HCT116 (cell line): Measurements from ENCODE around the gene HERC2. TPM values are rescaled to one million over a fixed set of nuclear protein-coding genes. Genes with fewer than 3 reads are reported as not detected.

Source experiments
- ATAC-seq: fragments of 200-7000 bp; cut with Tn5 transposase; 2 replicates; pipeline ENCODE4 v1.9.1; 2020; ENCODE audit warnings: mild to moderate bottlenecking, moderate library complexity
- BruUV-seq: library from RNA; stranded (reverse); fragments of 400-500 nt; replicated peaks from 2 replicates; lab custom pipeline; 2021; lab: Mats Ljungman, UMichigan
- CTCF ChIA-PET: fragments of 300-600 bp; sonication (Branson Sonifier 250); formaldehyde crosslinking; loops from one replicate; lab custom pipeline; 2021; ENCODE audit warnings: antibody characterized with exemption; lab: Charles Lee
- POLR2A ChIA-PET: fragments of 300-600, 350-600 bp; sonication (Branson Sonifier 250); formaldehyde crosslinking; loops from one replicate; lab custom pipeline; 2021; ENCODE audit warnings: antibody characterized with exemption; lab: Charles Lee
- RAD21 ChIA-PET, 2 experiments: fragments of 300-600 bp; sonication (Branson Sonifier 250); formaldehyde crosslinking; loops; one replicate each; lab custom pipeline; 2023; ENCODE audit warnings: low total read pairs in 2 of 2; ENCODE audit not compliant: uncharacterized antibody in 2 of 2, unreplicated experiment in 2 of 2, low non-redundant PET in 1 of 2; lab: Charles Lee
- DNase-seq: peaks from one replicate; pipeline ENCODE4 v3.0.0-alpha.2; 2010; ENCODE audit warnings: low read depth, low spot score
- H2AFZ ChIP-seq: fragments of 200-600 bp; shearing (Covaris generic), sonication (generic); 2 replicates; pipeline ENCODE4 v1.6.1; 2017; ENCODE audit warnings: low read depth, mixed run types, mixed read lengths, antibody characterized with exemption, low read length; ENCODE audit not compliant: poor library complexity, severe bottlenecking
- H3K27ac ChIP-seq: 2 replicates; pipeline ENCODE4 v1.5.1; 2012; ENCODE audit warnings: low read depth, low read length
- H3K27me3 ChIP-seq: fragments of 200-600 bp; sonication (generic); 2 replicates; pipeline ENCODE4 v1.6.1; 2016; ENCODE audit warnings: mixed run types, low read length, mixed read lengths; ENCODE audit not compliant: insufficient read depth
- H3K36me3 ChIP-seq, 2 experiments: fragments of 200-500 bp in 1 of 2; fragments of 200-600 bp in 1 of 2; sonication (Bioruptor generic) in 1 of 2; sonication (generic) in 1 of 2; 2 replicates each; pipeline versions ENCODE4 v1.5.1 to v1.6.1; 2014 to 2016; ENCODE audit warnings: low read length in 2 of 2, inconsistent platforms in 1 of 2, mixed read lengths in 1 of 2, mixed run types in 1 of 2; ENCODE audit not compliant: insufficient read depth in 2 of 2, control insufficient read depth in 1 of 2
- H3K4me1 ChIP-seq, 2 experiments: fragments of 200-600 bp in 1 of 2; sonication (generic) in 1 of 2; 2 replicates each; pipeline versions ENCODE4 v1.5.1 to v1.6.1; 2012 to 2017; ENCODE audit warnings: low read length in 2 of 2, inconsistent platforms in 1 of 2, mild to moderate bottlenecking in 1 of 2, mixed read lengths in 1 of 2, mixed run types in 1 of 2, moderate library complexity in 1 of 2; ENCODE audit not compliant: insufficient read depth in 2 of 2, control insufficient read depth in 1 of 2
- H3K4me2 ChIP-seq: fragments of 200-600 bp; sonication (generic); 2 replicates; pipeline ENCODE4 v1.6.1; 2017; ENCODE audit warnings: mixed run types, low read length, mixed read lengths
- H3K4me3 ChIP-seq, 2 experiments: fragments of 200-600 bp in 1 of 2; sonication (generic) in 1 of 2; replicated peaks in 1 of 2; 2 replicates each; pipeline ENCODE4 v1.5.1; 2011 to 2016; ENCODE audit warnings: low read length in 2 of 2, control low read depth in 1 of 2, low read depth in 1 of 2, mild to moderate bottlenecking in 1 of 2, mixed read lengths in 1 of 2, mixed run types in 1 of 2
- H3K79me2 ChIP-seq: fragments of 200-600 bp; sonication (generic); 2 replicates; pipeline ENCODE4 v1.6.1; 2017; ENCODE audit warnings: mild to moderate bottlenecking, mixed run types, low read length, moderate library complexity, mixed read lengths; ENCODE audit not compliant: insufficient read depth
- H3K9ac ChIP-seq: fragments of 200-600 bp; sonication (generic); 2 replicates; pipeline ENCODE4 v1.6.1; 2016; ENCODE audit warnings: low read length, mixed read lengths
- H3K9me2 ChIP-seq: fragments of 200-600 bp; sonication (generic), shearing (Covaris generic); 2 replicates; pipeline ENCODE4 v1.6.1; 2017; ENCODE audit warnings: mixed run types, mild to moderate bottlenecking, moderate library complexity; ENCODE audit not compliant: insufficient read depth
- H3K9me3 ChIP-seq, 2 experiments: fragments of 200-500 bp in 1 of 2; fragments of 200-600 bp in 1 of 2; sonication (Bioruptor generic) in 1 of 2; sonication (generic) in 1 of 2; 2 replicates each; pipeline ENCODE4 v1.6.1; 2014 to 2017; ENCODE audit warnings: low read length in 2 of 2, mixed read lengths in 2 of 2, inconsistent platforms in 1 of 2, low read depth in 1 of 2, mild to moderate bottlenecking in 1 of 2, mixed run types in 1 of 2, moderate library complexity in 1 of 2; ENCODE audit not compliant: control insufficient read depth in 1 of 2, insufficient read depth in 1 of 2
- H4K20me1 ChIP-seq: fragments of 200-600 bp; sonication (generic), shearing (Covaris generic); 2 replicates; pipeline ENCODE4 v1.6.1; 2017; ENCODE audit warnings: mixed run types, mild to moderate bottlenecking, moderate library complexity; ENCODE audit not compliant: insufficient read depth
- CEBPB ChIP-seq: IDR thresholded peaks from 2 replicates; pipeline ENCODE4 v1.6.1; 2012; ENCODE audit warnings: low read depth
- CTCF ChIP-seq, 3 experiments: fragments of 200-600 bp in 1 of 3; sonication (generic) in 1 of 3; IDR thresholded peaks in 2 of 3; conservative IDR thresholded peaks in 1 of 3; 2 replicates each; pipeline ENCODE4 v1.5.1; 2012 to 2017; ENCODE audit warnings: low read depth in 2 of 3, low read length in 2 of 3, antibody characterized with exemption in 1 of 3, borderline replicate concordance in 1 of 3, control low read depth in 1 of 3, mild to moderate bottlenecking in 1 of 3, mixed read lengths in 1 of 3, mixed run types in 1 of 3, moderate library complexity in 1 of 3; ENCODE audit not compliant: insufficient read depth in 1 of 3
- ELF1 ChIP-seq: IDR thresholded peaks from 2 replicates; pipeline ENCODE4 v1.6.1; 2012; ENCODE audit warnings: low read depth, borderline replicate concordance
- EZH2phosphoT487 ChIP-seq: fragments of 200-600 bp; IDR thresholded peaks from 2 replicates; pipeline ENCODE4 v1.6.1; 2018; ENCODE audit warnings: antibody characterized with exemption, borderline replicate concordance
- POLR2A ChIP-seq: IDR thresholded peaks from 2 replicates; pipeline ENCODE4 v1.7.0; 2011; ENCODE audit warnings: borderline replicate concordance; ENCODE audit not compliant: insufficient read depth, insufficient read length; ENCODE audit errors: extremely low read depth
- REST ChIP-seq: IDR thresholded peaks from 2 replicates; pipeline ENCODE4 v1.6.1; 2012; ENCODE audit warnings: low read depth
- SP1 ChIP-seq: IDR thresholded peaks from 2 replicates; pipeline ENCODE4 v1.6.1; 2012; ENCODE audit warnings: low read depth
- SRF ChIP-seq: IDR thresholded peaks from 2 replicates; pipeline ENCODE4 v1.6.1; 2012; ENCODE audit warnings: low read depth
- intact Hi-C: fragments of 100-400 bp; cut with micrococcal nuclease; formaldehyde crosslinking; loops from 2 replicates; pipeline ENCODE4 v1.10.0; 2022
- total RNA-seq: library from RNA; stranded (reverse); gene quantifications from one replicate; pipeline ENCODE4 v1.2.1, GENCODE V29; 2021; ENCODE audit not compliant: unreplicated experiment
- TF ChIP-seq, protein P1 (sequence below): IDR thresholded peaks from 2 replicates; pipeline ENCODE4 v1.6.1; 2012

The HERC2 gene
- total RNA-seq, 1 experiment from 2014 or later: 55.5 TPM

GRCh38 chr15:28084547-28084946 is 237.4 kb downstream of the HERC2 start (continued):
- no peak for TF ChIP-seq CTCF (IDR thresholded peaks at IDR 0.05 in 2 of 3, conservative IDR thresholded peaks at IDR 0.05 in 1 of 3; ENCODE audit: borderline replicate concordance in 1 of 3, insufficient read depth in 1 of 3, low read depth in 2 of 3, low read length in 2 of 3)

- H3K4me3 ChIP-seq: no peak overlapping the region
- H3K9me3 ChIP-seq: no peaks in the 10 kb centered on the region
- CTCF ChIA-PET: interaction anchor here (0.7 kb wide), 1 partner anchor 10 kb away, joined by 3 read pairs; no protein-coding TSS in a partner anchor
- no peaks in the 10 kb centered on the region for H3K9me2 ChIP-seq
- no peaks in the 10 kb centered on the region for H4K20me1 ChIP-seq
- no peaks in the 10 kb centered on the region for H3K79me2 ChIP-seq
- no peaks in the 10 kb centered on the region for H3K36me3 ChIP-seq
- no peak overlapping the region for H3K4me2 ChIP-seq
- POLR2A ChIA-PET: no interaction called here
- no peaks in the 10 kb centered on the region for H3K27me3 ChIP-seq
- intact Hi-C loops: no loop called here
- H3K4me1 ChIP-seq: no peaks in the 10 kb centered on the region
- H3K27ac ChIP-seq: no peak overlapping the region
- H2AFZ ChIP-seq: no peak overlapping the region
- no TSS peak for BruUV-seq
- H3K9ac ChIP-seq: no peak overlapping the region
- no peak for DNase-seq
- RAD21 ChIA-PET: no interaction called here
- TF ChIP-seq ELF1 (no peak), SP1 (no peak), CEBPB (no peak), POLR2A (no peak), EZH2phosphoT487 (no peak), REST (no peak), SRF (no peak)
- TF ChIP-seq, protein P1, sequence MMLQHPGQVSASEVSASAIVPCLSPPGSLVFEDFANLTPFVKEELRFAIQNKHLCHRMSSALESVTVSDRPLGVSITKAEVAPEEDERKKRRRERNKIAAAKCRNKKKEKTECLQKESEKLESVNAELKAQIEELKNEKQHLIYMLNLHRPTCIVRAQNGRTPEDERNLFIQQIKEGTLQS: no peak
- ATAC-seq: no peak
These were observed 238.9 kb downstream of the HERC2 start for GRCh38 chr15:28082891-28083684.
